Right renal pelvis (tissue), 4 donors: Measurements from ENCODE around the gene HLTF. TPM values are rescaled to one million over a fixed set of nuclear protein-coding genes. Genes with fewer than 3 reads are reported as not detected.
A peak's percentile ranks its signal among the peaks of the same experiment; 100 is the strongest.
"Not testable (repeated sequence)": the region's sequence is repeated elsewhere in the genome, so short reads cannot be mapped to it uniquely, and the experiment has no call there.

ENCODE experiments used
- DNase-seq, 4 donors: peaks; one replicate each; pipeline ENCODE4 v3.0.0-alpha.2; 2013; ENCODE audit warnings: low read depth in 4 of 4, low spot score in 3 of 4, missing footprints in 1 of 4
- polyA plus RNA-seq, 4 donors: library from polyadenylated mRNA; unstranded; fragments of 120-200 nt; gene quantifications; one replicate each; pipeline ENCODE4 v1.2.1, GENCODE V29; 2013; ENCODE audit not compliant: insufficient read length in 4 of 4

Gene HLTF
- polyA plus RNA-seq, 4 donors = 38.9 to 53.2 (median 48.0) TPM

- DNase-seq = no peak
Observed at GRCh38 chr3:148997623-148998022, 88.7 kb downstream of the HLTF start.

DNA sequence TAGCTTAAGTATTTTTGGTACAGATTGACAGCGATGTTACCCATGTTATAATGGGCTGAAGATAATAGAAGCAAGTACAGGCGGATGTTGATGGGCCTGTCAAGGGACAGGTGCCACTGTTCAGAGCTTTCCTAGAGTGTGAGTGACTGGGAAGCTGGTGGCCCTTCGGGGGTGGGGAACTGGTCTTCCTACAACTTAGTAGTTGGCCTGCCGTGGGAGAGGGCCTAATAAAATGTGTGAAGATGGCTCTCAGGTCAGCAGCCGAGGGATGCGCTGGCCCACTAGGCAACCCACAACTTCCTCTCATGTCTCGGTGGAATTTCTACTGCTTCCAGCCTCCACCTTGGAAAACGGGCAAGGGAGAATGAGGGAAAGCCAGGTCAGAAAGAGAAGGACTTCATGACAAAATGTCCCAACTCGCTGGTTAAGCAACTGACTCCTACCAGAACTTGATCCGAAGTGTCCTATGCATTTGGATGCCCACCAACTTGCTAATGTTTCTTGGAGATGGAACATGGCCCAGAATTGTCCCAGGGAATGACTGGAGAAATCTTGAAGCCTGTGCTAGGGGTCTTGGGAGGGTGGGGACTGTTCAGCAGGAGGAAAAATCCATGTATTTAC is 93.6 kb downstream of the HLTF start:
- DNase-seq = no peak

- peak in 3 of 4 donors; percentile 11 to 28 (median 26) for DNase-seq
Observed at GRCh38 chr3:148992027-148992634, 94.2 kb downstream of the HLTF start.

DNA sequence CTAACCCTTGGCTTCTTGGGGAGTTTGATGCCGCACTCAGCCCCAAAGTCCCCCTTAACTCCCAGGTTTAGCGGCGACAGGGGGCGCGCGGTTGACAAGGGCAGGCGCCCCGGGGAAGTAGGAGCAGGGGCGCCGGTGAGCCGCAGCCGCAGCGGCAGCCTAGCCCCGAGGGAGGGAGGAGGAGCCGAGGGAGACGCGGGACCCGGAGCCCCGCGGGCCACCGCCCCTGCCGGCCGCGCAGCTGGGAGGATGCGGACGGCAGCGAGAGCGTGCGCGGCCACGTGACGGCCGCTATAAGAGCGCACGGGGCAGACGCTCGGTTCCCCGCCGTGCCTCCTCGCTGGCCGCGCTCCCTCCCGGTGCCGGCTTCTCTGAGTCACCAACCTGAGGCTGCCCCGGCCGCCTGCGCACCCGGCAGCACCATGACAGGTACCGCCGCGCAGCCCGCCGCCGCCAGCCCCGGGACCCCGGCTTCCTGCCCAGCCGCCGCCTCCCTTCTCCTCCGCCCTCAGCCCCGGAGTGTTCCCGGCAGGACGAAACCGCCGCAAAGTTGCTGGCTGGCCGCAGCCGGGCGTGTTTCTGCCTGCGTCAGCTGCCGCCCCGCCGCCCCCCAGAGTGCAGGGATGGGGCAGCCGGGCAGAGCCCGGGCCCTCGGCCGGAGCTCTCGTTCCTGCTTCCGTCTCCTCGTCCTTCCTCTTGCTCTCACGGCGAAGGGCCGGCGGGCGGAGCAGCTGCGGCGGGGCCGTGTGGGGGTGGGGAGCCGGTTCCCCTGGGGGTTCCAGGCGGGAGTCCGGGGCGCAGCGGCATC is 94.9 kb downstream of the HLTF start, which contains the start of gene GYG1:
Gene GYG1 (plus strand): TSS at position 322 of the 808 bp plus-strand sequence. CDS start 101 bp downstream, at position 423.
- peak; percentile 25 to 60 (median 40) for DNase-seq

DNA sequence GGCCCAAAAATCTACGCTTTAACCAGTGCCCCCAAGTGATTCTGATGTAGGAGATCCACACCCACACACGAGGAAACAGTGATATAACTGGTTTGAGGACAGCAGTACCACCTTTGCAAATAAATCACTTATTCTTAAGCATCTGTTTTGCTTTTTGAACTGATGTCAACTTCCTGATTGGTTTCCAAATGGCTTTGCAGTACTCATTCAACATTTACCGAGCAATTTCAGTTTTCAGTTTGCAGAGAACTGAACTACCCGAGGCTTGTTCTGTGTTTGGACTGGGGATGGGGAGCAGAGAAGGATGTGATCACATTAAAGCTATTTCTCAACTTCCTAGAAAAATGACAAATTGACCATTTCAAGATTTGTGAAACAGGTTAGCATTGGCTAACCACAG is 96.1 kb downstream of the HLTF start:
- no peak for DNase-seq

DNA sequence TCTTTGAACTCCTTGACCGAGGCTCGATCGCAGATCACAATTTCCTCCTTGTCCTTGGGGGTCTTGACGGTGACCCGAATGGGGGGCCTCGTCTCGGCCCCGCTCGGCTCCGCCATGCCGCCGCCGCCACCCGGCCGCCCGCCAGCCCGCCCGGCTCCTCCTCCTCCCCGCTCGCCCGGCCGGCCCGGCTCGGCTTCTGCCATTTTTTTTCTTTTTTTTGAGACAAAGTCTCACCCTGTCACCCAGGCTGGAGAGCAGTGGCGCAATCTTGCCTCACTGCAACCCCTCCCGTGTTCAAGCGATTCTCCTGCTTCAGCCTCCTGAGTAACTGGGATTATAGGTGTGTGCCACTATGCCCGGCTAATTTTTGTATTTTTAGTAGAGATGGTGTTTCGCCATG is 98.8 kb downstream of the HLTF start:
- DNase-seq = not testable (repeated sequence)

GRCh38 chr3:148981273-148981672 is 105.1 kb downstream of the HLTF start:
- no peak for DNase-seq

Other genes starting within 250 kb of the HLTF start
- gene CPA3, start 221.2 kb downstream of the HLTF start, polyA plus RNA-seq = under 1 TPM; 0.21 to 0.56 (median 0.30) TPM
- 10 to 100 TPM; 26.5 to 33.5 (median 30.4) TPM for gene GYG1, start 95.0 kb downstream of the HLTF start, polyA plus RNA-seq
- gene HPS3, start 43.1 kb upstream of the HLTF start, polyA plus RNA-seq = 10 to 100 TPM; 31.8 to 36.7 (median 34.8) TPM
- 1 to 10 TPM in 2 of 4 donors, under 1 TPM in 2; 0.64 to 1.3 (median 0.97) TPM for gene CP, start 135.3 kb upstream of the HLTF start, polyA plus RNA-seq
- 10 to 100 TPM; 23.4 to 35.6 (median 32.7) TPM for gene TM4SF18, start 247.1 kb upstream of the HLTF start, polyA plus RNA-seq